Measurements from ENCODE around the gene CSNK1A1L.
A peak's percentile ranks its signal among the peaks of the same experiment; 100 is the strongest.

The CSNK1A1L gene

GRCh38 chr13:37109051-37109678, 3.7 kb upstream of the CSNK1A1L start:
- no peak overlapping the region for H3K4me3 ChIP-seq (replicated peaks in 1 of 2; ENCODE audit: low read depth in 2 of 2, low read length in 2 of 2)
- DNase-seq (ENCODE audit: low read depth in 2 of 2) = peak; percentile 73 to 85

GRCh38 chr13:37107868-37108267, 2.4 kb upstream of the CSNK1A1L start:
- TF ChIP-seq, protein P1, sequence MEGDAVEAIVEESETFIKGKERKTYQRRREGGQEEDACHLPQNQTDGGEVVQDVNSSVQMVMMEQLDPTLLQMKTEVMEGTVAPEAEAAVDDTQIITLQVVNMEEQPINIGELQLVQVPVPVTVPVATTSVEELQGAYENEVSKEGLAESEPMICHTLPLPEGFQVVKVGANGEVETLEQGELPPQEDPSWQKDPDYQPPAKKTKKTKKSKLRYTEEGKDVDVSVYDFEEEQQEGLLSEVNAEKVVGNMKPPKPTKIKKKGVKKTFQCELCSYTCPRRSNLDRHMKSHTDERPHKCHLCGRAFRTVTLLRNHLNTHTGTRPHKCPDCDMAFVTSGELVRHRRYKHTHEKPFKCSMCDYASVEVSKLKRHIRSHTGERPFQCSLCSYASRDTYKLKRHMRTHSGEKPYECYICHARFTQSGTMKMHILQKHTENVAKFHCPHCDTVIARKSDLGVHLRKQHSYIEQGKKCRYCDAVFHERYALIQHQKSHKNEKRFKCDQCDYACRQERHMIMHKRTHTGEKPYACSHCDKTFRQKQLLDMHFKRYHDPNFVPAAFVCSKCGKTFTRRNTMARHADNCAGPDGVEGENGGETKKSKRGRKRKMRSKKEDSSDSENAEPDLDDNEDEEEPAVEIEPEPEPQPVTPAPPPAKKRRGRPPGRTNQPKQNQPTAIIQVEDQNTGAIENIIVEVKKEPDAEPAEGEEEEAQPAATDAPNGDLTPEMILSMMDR (IDR thresholded peaks at IDR 0.05; ENCODE audit: low read depth, low read length) = no peak
- no peak overlapping the region for H3K4me3 ChIP-seq (replicated peaks in 1 of 2; ENCODE audit: low read depth in 2 of 2, low read length in 2 of 2)
- no peak for DNase-seq (ENCODE audit: low read depth in 2 of 2)

More at GRCh38 chr13:37109051-37109678, 3.7 kb upstream of the CSNK1A1L start:
- TF ChIP-seq, protein P1 (IDR thresholded peaks at IDR 0.05; ENCODE audit: low read depth, low read length) = peak; percentile 65

GRCh38 chr13:37107456-37107855, 2.0 kb upstream of the CSNK1A1L start:
- peak in 1 of 2 donors; percentile 18 for DNase-seq (ENCODE audit: low read depth in 2 of 2)
- no peak overlapping the region for H3K4me3 ChIP-seq (replicated peaks in 1 of 2; ENCODE audit: low read depth in 2 of 2, low read length in 2 of 2)
- TF ChIP-seq, protein P1 (IDR thresholded peaks at IDR 0.05; ENCODE audit: low read depth, low read length) = no peak

DNA sequence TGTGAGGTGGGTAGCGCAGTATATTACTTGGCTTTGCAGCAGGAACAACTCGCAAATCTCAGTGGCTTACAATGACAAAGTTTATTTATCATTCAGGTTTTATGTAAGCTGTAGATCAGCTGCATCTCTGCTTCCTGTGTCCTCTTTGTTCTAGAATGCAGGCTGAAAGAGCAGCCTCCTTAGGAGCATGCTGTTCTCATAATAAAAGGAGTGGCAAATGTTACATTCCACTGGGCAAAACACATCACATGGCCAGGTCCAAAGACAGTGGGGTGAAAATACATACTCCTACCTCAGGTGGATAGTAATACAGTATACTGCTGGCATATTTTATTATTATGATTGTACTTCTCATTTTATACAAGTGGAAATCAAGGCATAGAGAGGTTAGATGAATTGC, 1.2 kb upstream of the CSNK1A1L start:
- DNase-seq (ENCODE audit: low read depth in 2 of 2) = no peak
- TF ChIP-seq, protein P1 (IDR thresholded peaks at IDR 0.05; ENCODE audit: low read depth, low read length) = no peak
- no peak overlapping the region for H3K4me3 ChIP-seq (replicated peaks in 1 of 2; ENCODE audit: low read depth in 2 of 2, low read length in 2 of 2)

DNA sequence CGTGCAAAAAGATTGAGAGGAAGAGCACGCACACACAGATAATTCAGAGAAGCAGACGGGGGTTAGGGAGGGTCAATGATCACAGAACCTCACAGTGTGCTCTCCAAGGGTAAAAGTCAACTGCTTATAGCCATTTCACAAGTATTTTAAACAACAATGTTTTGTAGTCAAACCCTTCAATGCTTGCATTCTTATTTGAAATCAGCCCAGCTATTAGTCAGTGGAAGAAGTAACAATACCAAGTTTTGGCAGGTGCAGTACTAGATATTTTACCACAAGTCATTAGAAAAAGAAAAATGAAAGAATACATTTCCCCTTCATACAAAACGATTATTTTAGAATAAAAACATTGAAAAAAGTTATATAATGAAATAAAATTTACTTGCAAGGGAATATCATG, 2.6 kb downstream of the CSNK1A1L start:
- no peak overlapping the region for H3K4me3 ChIP-seq (replicated peaks in 1 of 2; ENCODE audit: low read depth in 2 of 2, low read length in 2 of 2)
- DNase-seq (ENCODE audit: low read depth in 2 of 2) = peak in 1 of 2 donors; percentile 24
- TF ChIP-seq, protein P1 (IDR thresholded peaks at IDR 0.05; ENCODE audit: low read depth, low read length) = no peak

- H3K4me3 ChIP-seq (replicated peaks in 1 of 2; ENCODE audit: low read depth in 2 of 2, low read length in 2 of 2) = no peak overlapping the region
- TF ChIP-seq, protein P1 (IDR thresholded peaks at IDR 0.05; ENCODE audit: low read depth, low read length) = no peak
- DNase-seq (ENCODE audit: low read depth in 2 of 2) = no peak
These were observed 4.3 kb downstream of the CSNK1A1L start for GRCh38 chr13:37101201-37101600.

DNA sequence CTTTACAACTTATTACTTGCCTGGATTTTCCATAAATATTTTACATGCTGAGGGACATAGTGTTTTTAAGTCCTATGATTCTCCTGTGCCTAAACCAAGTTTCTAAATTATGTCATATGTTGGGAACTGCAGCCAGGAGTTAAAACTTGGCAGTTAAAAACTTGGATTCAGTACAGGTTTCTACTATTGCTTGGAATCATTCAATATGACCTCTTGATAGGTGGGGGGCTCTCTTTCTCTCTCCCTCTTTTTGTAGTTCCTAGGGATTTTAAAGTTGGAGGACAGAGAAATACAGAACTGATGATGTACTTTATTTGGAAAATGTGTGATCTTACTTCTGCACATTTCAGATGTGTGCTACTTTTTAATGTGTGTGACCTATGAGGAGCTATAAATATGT, 4.7 kb downstream of the CSNK1A1L start:
- no peak overlapping the region for H3K4me3 ChIP-seq (replicated peaks in 1 of 2; ENCODE audit: low read depth in 2 of 2, low read length in 2 of 2)
- DNase-seq (ENCODE audit: low read depth in 2 of 2) = peak in 1 of 2 donors; percentile 10
- TF ChIP-seq, protein P1 (IDR thresholded peaks at IDR 0.05; ENCODE audit: low read depth, low read length) = no peak
